Upper lobe of right lung (tissue), 1 donor: Measurements from ENCODE around the gene ZWINT. TPM values are rescaled to one million over a fixed set of nuclear protein-coding genes. Genes with fewer than 3 reads are reported as not detected.

Experiments used
- ATAC-seq: fragments of 200-7000 bp; cut with Tn5 transposase; one replicate; pipeline ENCODE4 v1.9.1; 2020; ENCODE audit warnings: mild to moderate bottlenecking, moderate library complexity
- DNase-seq: peaks from one replicate; pipeline ENCODE4 v3.0.0-alpha.2; 2020
- H3K27ac ChIP-seq: fragments of 200-600 bp; one replicate; pipeline ENCODE4 v1.8.0; 2022
- H3K27me3 ChIP-seq: fragments of 200-600 bp; one replicate; pipeline ENCODE4 v1.8.0; 2022; ENCODE audit warnings: mild to moderate bottlenecking
- H3K36me3 ChIP-seq: fragments of 200-600 bp; one replicate; pipeline ENCODE4 v1.8.0; 2022
- H3K4me1 ChIP-seq: fragments of 200-600 bp; one replicate; pipeline ENCODE4 v1.8.0; 2022
- H3K4me3 ChIP-seq: fragments of 200-600 bp; one replicate; pipeline ENCODE4 v1.8.0; 2022; ENCODE audit warnings: mild to moderate bottlenecking
- H3K9me3 ChIP-seq: fragments of 200-600 bp; one replicate; pipeline ENCODE4 v1.8.0; 2022
- CTCF ChIP-seq: fragments of 200-600 bp; IDR thresholded peaks from one replicate; pipeline ENCODE4 v1.8.0; 2022; ENCODE audit warnings: antibody characterized with exemption
- intact Hi-C: fragments of 100-400 bp; cut with DNase I; formaldehyde crosslinking; loops from one replicate; pipeline ENCODE4 v1.11.0; 2022
- total RNA-seq: library from RNA; stranded (reverse); fragmentation: NEBNext Ultra II Directional; extraction: Animal tissue kit (Norgen Biotek cat#: 25700); gene quantifications from one replicate; pipeline ENCODE4 v1.2.1, GENCODE V29; 2021
- donor health status: DM: no; HTN: yes; CAD: no; lungs with severe emphysema.

The ZWINT gene
- total RNA-seq, 1 donor from 2014 or later, result 3.2 TPM

- Histone ChIP-seq H3K4me1 (no peaks in the 10 kb centered on the region), H3K4me3 (no peak overlapping the region), H3K9me3 (no peaks in the 10 kb centered on the region), H3K27me3 (no peaks in the 10 kb centered on the region), H3K36me3 (no peaks in the 10 kb centered on the region), H3K27ac (no peak overlapping the region)
- ATAC-seq (no peak), DNase-seq (no peak)
- intact Hi-C loops, result no loop called here
- TF ChIP-seq CTCF, result no peak
Observed at GRCh38 chr10:56316603-56317002, 44.5 kb downstream of the ZWINT start.
